Retinal pigment epithelial cell (primary cell): ENCODE measurements around the gene RAB39A.
"Not testable (repeated sequence)": the region's sequence is repeated elsewhere in the genome, so short reads cannot be mapped to it uniquely, and the experiment has no call there.

Source experiments
- DNase-seq: peaks from one replicate; pipeline ENCODE4 v3.0.0-alpha.2; 2010; ENCODE audit warnings: low read depth
- H3K4me3 ChIP-seq: 2 replicates; pipeline ENCODE4 v1.5.1; 2011; ENCODE audit warnings: mild to moderate bottlenecking, low read length, control low read depth, moderate library complexity
- CTCF ChIP-seq: conservative IDR thresholded peaks from 2 replicates; pipeline ENCODE4 v1.5.1; 2011; ENCODE audit warnings: low read depth, low read length, control low read depth, inconsistent platforms

RAB39A gene

GRCh38 chr11:107947904-107948303 is 19.7 kb downstream of the RAB39A start:
- no peak for TF ChIP-seq CTCF
- no peak overlapping the region for H3K4me3 ChIP-seq
- no peak for DNase-seq

GRCh38 chr11:107948328-107948727 is 20.1 kb downstream of the RAB39A start:
- DNase-seq, H3K4me3 ChIP-seq: not testable (repeated sequence)

- TF ChIP-seq CTCF: no peak
These were observed 22.9 kb downstream of the RAB39A start for GRCh38 chr11:107951155-107951554.

GRCh38 chr11:107953446-107953845 is 25.2 kb downstream of the RAB39A start:
- TF ChIP-seq CTCF: no peak
- no peak overlapping the region for H3K4me3 ChIP-seq
- peak; percentile 43 for DNase-seq

More at GRCh38 chr11:107951155-107951554, 22.9 kb downstream of the RAB39A start:
- no peak overlapping the region for H3K4me3 ChIP-seq
- no peak for DNase-seq

- no peak for DNase-seq
- H3K4me3 ChIP-seq: no peak overlapping the region
- TF ChIP-seq CTCF: no peak
These were observed 28.3 kb downstream of the RAB39A start for GRCh38 chr11:107956543-107956942.

- DNase-seq: no peak
- TF ChIP-seq CTCF: no peak
- H3K4me3 ChIP-seq: no peak overlapping the region
These were observed 28.9 kb downstream of the RAB39A start for GRCh38 chr11:107957109-107957588.

GRCh38 chr11:107961480-107961879 is 33.2 kb downstream of the RAB39A start:
- H3K4me3 ChIP-seq: no peak overlapping the region
- no peak for DNase-seq
- no peak for TF ChIP-seq CTCF

GRCh38 chr11:107962181-107962580 is 33.9 kb downstream of the RAB39A start:
- no peak for TF ChIP-seq CTCF

More at GRCh38 chr11:107962181-107962580, 33.9 kb downstream of the RAB39A start:
- H3K4me3 ChIP-seq: no peak overlapping the region
- no peak for DNase-seq
